ENCODE results near the gene VAV2. TPM values are rescaled to one million over a fixed set of nuclear protein-coding genes. Genes with fewer than 3 reads are reported as not detected.

VAV2 gene
- total RNA-seq, 1 donor from 2014 or later: 24.4 TPM

DNA sequence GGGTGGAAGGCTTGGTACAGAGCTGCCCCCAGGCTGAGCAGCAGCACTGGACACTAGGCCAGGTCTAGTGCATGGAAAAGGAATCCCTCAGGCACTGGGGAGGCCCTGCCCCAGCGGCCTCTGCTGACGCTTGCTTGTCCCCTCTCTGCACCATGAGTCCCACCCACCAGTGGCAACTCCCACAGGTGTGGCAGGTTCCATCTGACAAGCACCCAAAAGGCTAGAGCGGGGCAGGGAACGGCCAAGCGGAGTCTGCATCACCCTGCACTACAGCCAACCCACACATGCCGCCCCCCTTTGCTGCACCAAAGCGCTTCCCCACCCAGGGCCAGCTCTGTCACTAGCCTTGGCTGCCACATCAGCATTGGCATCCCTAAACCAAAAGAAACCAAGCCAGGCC, 138.8 kb downstream of the VAV2 start:
- peaks cover 11% of the 10 kb centered on the region for H3K4me1 Mint-ChIP-seq (ENCODE audit: unreplicated experiment)
- no peaks in the 10 kb centered on the region for H3K36me3 Mint-ChIP-seq (ENCODE audit: unreplicated experiment)
- H3K9me3 Mint-ChIP-seq (ENCODE audit: unreplicated experiment): no peaks in the 10 kb centered on the region
- TF ChIP-seq, protein P1, sequence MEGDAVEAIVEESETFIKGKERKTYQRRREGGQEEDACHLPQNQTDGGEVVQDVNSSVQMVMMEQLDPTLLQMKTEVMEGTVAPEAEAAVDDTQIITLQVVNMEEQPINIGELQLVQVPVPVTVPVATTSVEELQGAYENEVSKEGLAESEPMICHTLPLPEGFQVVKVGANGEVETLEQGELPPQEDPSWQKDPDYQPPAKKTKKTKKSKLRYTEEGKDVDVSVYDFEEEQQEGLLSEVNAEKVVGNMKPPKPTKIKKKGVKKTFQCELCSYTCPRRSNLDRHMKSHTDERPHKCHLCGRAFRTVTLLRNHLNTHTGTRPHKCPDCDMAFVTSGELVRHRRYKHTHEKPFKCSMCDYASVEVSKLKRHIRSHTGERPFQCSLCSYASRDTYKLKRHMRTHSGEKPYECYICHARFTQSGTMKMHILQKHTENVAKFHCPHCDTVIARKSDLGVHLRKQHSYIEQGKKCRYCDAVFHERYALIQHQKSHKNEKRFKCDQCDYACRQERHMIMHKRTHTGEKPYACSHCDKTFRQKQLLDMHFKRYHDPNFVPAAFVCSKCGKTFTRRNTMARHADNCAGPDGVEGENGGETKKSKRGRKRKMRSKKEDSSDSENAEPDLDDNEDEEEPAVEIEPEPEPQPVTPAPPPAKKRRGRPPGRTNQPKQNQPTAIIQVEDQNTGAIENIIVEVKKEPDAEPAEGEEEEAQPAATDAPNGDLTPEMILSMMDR (IDR thresholded peaks at IDR 0.05): no peak
- H3K27ac Mint-ChIP-seq (ENCODE audit: unreplicated experiment): no peak overlapping the region
- no peak for DNase-seq (ENCODE audit: extremely low spot score, unreplicated experiment)
- no peaks in the 10 kb centered on the region for H3K27me3 Mint-ChIP-seq (ENCODE audit: unreplicated experiment)
- H3K4me3 Mint-ChIP-seq (ENCODE audit: unreplicated experiment): no peak overlapping the region

DNA sequence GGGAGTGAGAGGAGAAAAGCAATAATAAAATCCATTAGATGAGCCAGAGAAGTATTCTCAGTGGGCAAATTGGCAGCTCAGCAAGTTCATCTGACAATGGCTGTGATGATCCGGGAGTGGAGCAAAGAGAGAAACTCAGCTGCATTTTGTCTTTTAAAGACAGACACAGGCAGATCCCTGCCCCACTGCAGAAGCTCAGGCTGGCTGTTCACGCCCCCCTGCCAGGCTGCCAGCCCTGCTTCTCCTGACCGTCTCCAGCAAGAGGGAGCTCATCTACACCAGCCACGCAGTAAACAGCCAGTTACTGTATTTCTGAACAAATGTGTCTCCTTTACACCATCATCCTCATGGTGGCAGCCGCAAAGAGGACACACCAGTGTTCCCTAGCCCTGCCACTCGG, 139.7 kb downstream of the VAV2 start:
- Mint-ChIP-seq H3K9me3 (ENCODE audit: unreplicated experiment) (no peaks in the 10 kb centered on the region), H3K4me1 (ENCODE audit: unreplicated experiment) (peaks cover 11% of the 10 kb centered on the region), H3K4me3 (ENCODE audit: unreplicated experiment) (no peak overlapping the region), H3K27ac (ENCODE audit: unreplicated experiment) (no peak overlapping the region), H3K36me3 (ENCODE audit: unreplicated experiment) (no peaks in the 10 kb centered on the region), H3K27me3 (ENCODE audit: unreplicated experiment) (no peaks in the 10 kb centered on the region)
- TF ChIP-seq, protein P1 (IDR thresholded peaks at IDR 0.05): no peak
- DNase-seq (ENCODE audit: extremely low spot score, unreplicated experiment): no peak

DNA sequence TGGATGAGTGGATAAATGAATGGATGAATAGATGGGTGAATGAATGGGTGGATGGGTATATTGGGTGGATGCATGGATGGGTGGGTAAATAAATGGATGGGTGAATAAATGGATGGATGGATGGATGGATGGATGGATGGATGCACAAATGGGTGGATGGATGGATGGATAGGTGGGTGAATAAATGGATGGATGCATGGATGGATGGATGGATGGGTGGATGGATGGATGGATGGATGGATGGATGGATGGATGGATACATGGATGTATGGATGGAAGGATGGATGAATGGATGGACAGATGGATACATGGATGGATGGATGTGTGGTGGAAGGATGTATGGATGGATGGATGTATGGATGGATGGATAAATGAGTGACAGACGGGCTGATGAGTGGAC, 140.4 kb downstream of the VAV2 start:
- H3K36me3 Mint-ChIP-seq (ENCODE audit: unreplicated experiment): no peaks in the 10 kb centered on the region
- no peaks in the 10 kb centered on the region for H3K9me3 Mint-ChIP-seq (ENCODE audit: unreplicated experiment)
- no peak for DNase-seq (ENCODE audit: extremely low spot score, unreplicated experiment)
- H3K4me3 Mint-ChIP-seq (ENCODE audit: unreplicated experiment): no peak overlapping the region
- H3K27me3 Mint-ChIP-seq (ENCODE audit: unreplicated experiment): no peaks in the 10 kb centered on the region
- no peak overlapping the region for H3K27ac Mint-ChIP-seq (ENCODE audit: unreplicated experiment)
- TF ChIP-seq, protein P1 (IDR thresholded peaks at IDR 0.05): no peak
- H3K4me1 Mint-ChIP-seq (ENCODE audit: unreplicated experiment): peaks cover 7% of the 10 kb centered on the region

DNA sequence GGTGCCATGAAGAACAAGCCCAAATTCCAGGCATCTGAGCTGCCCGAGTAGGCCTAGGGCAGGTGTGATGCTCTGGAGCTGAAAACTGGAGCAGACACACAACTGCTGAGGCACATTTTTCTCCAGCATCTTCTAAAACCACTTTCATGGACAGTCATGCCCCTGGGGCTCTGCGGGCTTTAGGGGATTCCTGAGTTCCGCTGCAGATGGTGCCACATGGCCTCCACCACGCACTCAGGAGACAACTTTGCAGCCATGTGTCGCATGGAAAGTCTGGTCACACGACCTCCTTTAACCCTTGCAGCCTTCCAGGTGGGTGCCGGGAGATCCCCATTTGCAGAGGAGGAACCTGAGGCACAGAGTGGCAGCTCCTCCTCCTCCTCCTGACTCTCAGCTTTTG, 141.2 kb downstream of the VAV2 start:
- Mint-ChIP-seq H3K4me1 (ENCODE audit: unreplicated experiment) (peaks cover 4% of the 10 kb centered on the region), H3K9me3 (ENCODE audit: unreplicated experiment) (no peaks in the 10 kb centered on the region), H3K27me3 (ENCODE audit: unreplicated experiment) (no peaks in the 10 kb centered on the region), H3K27ac (ENCODE audit: unreplicated experiment) (no peak overlapping the region), H3K4me3 (ENCODE audit: unreplicated experiment) (no peak overlapping the region), H3K36me3 (ENCODE audit: unreplicated experiment) (no peaks in the 10 kb centered on the region)
- TF ChIP-seq, protein P1 (IDR thresholded peaks at IDR 0.05): no peak
- DNase-seq (ENCODE audit: extremely low spot score, unreplicated experiment): no peak

DNA sequence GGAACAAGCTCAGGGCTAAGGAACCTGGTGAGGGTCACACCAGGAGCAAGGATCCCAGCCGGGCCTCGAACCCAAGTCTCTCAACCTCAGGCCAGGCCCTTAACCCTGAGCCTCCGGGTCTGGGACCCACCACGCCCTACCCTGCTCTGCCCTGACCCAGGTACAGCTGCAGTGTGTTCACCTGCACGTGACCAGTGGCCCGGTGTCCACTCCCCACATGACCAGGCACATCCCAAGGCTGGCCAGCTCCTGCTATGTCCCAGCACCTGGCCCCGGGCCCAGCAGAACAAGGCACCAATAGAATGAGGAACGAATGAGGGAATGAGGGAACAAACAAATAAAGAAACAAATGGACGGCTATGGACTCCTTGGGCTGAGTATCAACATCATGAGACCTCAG, 142.0 kb downstream of the VAV2 start:
- TF ChIP-seq, protein P1 (IDR thresholded peaks at IDR 0.05): no peak
- DNase-seq (ENCODE audit: extremely low spot score, unreplicated experiment): no peak
- Mint-ChIP-seq H3K27me3 (ENCODE audit: unreplicated experiment) (no peaks in the 10 kb centered on the region), H3K4me3 (ENCODE audit: unreplicated experiment) (no peak overlapping the region), H3K36me3 (ENCODE audit: unreplicated experiment) (no peaks in the 10 kb centered on the region), H3K9me3 (ENCODE audit: unreplicated experiment) (no peaks in the 10 kb centered on the region), H3K27ac (ENCODE audit: unreplicated experiment) (no peak overlapping the region), H3K4me1 (ENCODE audit: unreplicated experiment) (peaks cover 5% of the 10 kb centered on the region)
